ENCODE data around the gene CC2D2A. TPM values are rescaled to one million over a fixed set of nuclear protein-coding genes. Genes with fewer than 3 reads are reported as not detected.

Gene CC2D2A
- total RNA-seq, 1 experiment from 2014 or later, result 29.7 TPM

DNA sequence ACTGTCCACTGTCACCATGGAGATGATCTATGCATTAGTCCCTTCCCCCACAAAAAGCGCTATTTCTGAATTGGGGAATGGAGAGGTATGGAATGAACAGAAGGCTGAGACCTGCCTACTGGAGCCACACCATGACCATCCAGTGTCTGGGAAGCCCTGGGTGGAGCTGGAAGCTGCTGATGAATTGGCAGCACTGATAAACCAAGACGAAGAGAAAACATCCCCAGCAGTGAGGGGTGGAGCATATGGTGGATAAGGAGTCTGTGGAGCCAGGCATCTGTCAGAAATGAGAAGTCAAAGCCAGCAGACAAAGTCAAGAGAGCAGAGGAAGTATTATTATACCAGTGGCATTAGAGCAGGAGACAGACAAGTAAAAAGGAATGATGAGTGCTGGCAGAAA, 13.2 kb downstream of the CC2D2A start:
- intact Hi-C loops (cut with micrococcal nuclease; ENCODE audit: unreplicated experiment), result no loop called here
- ChIA-PET POLR2A (ENCODE audit: low non-redundant PET) (no interaction called here), CTCF (no interaction called here)
- H3K4me3 ChIP-seq (ENCODE audit: low read depth, low read length, poor library complexity, severe bottlenecking), result no peak overlapping the region
- no TSS peak for BruUV-seq (replicated peaks)
- peaks cover 6% of the 10 kb centered on the region for H3K36me3 ChIP-seq (ENCODE audit: insufficient read depth, low read length, poor library complexity, severe bottlenecking)
- no peak for DNase-seq (ENCODE audit: low spot score)
- H3K27me3 ChIP-seq (replicated peaks; ENCODE audit: insufficient read depth, low read depth, low read length, poor library complexity), result no peaks in the 10 kb centered on the region
- no peak for TF ChIP-seq EZH2 (IDR thresholded peaks at IDR 0.05; ENCODE audit: borderline replicate concordance, low read depth, low read length, poor library complexity, severe bottlenecking)
- TF ChIP-seq, protein P1, sequence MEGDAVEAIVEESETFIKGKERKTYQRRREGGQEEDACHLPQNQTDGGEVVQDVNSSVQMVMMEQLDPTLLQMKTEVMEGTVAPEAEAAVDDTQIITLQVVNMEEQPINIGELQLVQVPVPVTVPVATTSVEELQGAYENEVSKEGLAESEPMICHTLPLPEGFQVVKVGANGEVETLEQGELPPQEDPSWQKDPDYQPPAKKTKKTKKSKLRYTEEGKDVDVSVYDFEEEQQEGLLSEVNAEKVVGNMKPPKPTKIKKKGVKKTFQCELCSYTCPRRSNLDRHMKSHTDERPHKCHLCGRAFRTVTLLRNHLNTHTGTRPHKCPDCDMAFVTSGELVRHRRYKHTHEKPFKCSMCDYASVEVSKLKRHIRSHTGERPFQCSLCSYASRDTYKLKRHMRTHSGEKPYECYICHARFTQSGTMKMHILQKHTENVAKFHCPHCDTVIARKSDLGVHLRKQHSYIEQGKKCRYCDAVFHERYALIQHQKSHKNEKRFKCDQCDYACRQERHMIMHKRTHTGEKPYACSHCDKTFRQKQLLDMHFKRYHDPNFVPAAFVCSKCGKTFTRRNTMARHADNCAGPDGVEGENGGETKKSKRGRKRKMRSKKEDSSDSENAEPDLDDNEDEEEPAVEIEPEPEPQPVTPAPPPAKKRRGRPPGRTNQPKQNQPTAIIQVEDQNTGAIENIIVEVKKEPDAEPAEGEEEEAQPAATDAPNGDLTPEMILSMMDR (conservative IDR thresholded peaks at IDR 0.05; ENCODE audit: low read depth, low read length), result no peak
- H3K9me3 ChIP-seq (ENCODE audit: low read depth, low read length, poor library complexity, severe bottlenecking), result peaks cover 5% of the 10 kb centered on the region
- peaks cover 9% of the 10 kb centered on the region for H3K4me1 ChIP-seq (ENCODE audit: insufficient read depth, low read length, poor library complexity, severe bottlenecking)
- H3K27ac ChIP-seq (ENCODE audit: low read depth, low read length, poor library complexity, severe bottlenecking), result no peak overlapping the region

DNA sequence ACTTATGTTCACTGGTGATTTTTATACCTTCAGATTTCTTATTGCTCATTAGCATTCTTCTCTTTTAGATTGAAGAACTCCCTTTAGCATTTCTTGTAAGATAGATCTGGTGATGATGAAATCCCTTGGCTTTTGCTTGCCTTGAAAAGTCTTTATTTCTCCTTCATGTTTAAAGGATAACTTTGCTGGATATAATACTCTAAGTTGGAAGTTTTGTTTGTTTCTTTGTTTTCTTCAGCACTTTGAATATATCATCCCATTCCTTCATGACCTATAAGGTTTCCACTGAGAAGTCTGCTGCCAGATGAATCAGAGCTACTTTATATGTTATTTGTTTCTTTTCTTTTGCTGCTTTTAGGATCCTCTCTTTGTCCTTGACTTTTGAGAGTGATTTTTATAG, 18.5 kb downstream of the CC2D2A start:
- CTCF ChIA-PET, result no interaction called here
- H3K4me1 ChIP-seq (ENCODE audit: insufficient read depth, low read length, poor library complexity, severe bottlenecking), result no peaks in the 10 kb centered on the region
- H3K27ac ChIP-seq (ENCODE audit: low read depth, low read length, poor library complexity, severe bottlenecking), result no peak overlapping the region
- peaks cover 5% of the 10 kb centered on the region for H3K9me3 ChIP-seq (ENCODE audit: low read depth, low read length, poor library complexity, severe bottlenecking)
- no peak for DNase-seq (ENCODE audit: low spot score)
- POLR2A ChIA-PET (ENCODE audit: low non-redundant PET), result interaction anchor here (0.6 kb wide), 1 partner anchor 384 kb away, joined by 4 read pairs; no protein-coding TSS in a partner anchor
- intact Hi-C loops (cut with micrococcal nuclease; ENCODE audit: unreplicated experiment), result no loop called here
- H3K27me3 ChIP-seq (replicated peaks; ENCODE audit: insufficient read depth, low read depth, low read length, poor library complexity), result no peaks in the 10 kb centered on the region
- TF ChIP-seq, protein P1 (conservative IDR thresholded peaks at IDR 0.05; ENCODE audit: low read depth, low read length), result no peak
- TF ChIP-seq EZH2 (IDR thresholded peaks at IDR 0.05; ENCODE audit: borderline replicate concordance, low read depth, low read length, poor library complexity, severe bottlenecking), result no peak
- BruUV-seq (replicated peaks), result no TSS peak
- no peak overlapping the region for H3K4me3 ChIP-seq (ENCODE audit: low read depth, low read length, poor library complexity, severe bottlenecking)
- peaks cover 6% of the 10 kb centered on the region for H3K36me3 ChIP-seq (ENCODE audit: insufficient read depth, low read length, poor library complexity, severe bottlenecking)

DNA sequence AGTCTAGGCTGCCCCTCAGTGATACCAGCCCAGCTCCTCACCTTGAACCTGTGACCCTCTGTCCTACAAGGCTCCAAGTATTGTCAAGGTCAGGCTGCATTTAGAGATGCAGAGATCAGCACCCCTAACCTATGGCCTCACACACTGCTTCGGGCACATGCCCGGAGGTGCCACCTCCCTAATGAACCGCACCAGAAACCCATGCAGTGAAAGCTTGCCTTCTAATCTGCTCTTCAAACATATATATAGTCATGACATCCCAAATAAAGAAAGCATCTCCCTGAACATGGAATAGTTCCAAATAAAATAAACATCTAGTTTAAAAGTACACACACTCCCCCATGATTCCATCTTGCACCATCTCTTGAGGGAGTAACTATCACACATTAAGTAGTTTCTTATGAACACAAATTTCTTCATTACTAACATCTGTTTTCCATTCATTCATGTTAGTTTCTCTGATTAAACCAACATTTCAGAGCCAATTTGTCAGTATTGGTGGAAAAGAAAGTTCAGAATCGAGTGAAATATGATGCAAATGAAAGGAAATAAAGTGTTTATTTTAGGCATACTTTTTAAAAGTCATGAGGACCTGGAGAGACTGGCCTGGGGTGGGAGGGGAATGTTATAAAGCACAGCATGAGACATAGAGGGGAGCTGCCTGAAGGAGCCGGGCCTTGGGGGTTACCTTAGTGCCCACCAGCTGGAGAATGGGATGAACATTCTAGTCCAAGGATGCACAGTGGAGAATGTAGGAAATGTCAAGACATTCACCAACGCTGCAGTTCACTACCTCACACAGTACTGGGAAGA, 19.2 kb downstream of the CC2D2A start:
- Histone ChIP-seq H3K36me3 (ENCODE audit: insufficient read depth, low read length, poor library complexity, severe bottlenecking) (peaks cover 6% of the 10 kb centered on the region), H3K27me3 (replicated peaks; ENCODE audit: insufficient read depth, low read depth, low read length, poor library complexity) (no peaks in the 10 kb centered on the region), H3K9me3 (ENCODE audit: low read depth, low read length, poor library complexity, severe bottlenecking) (peaks cover 5% of the 10 kb centered on the region), H3K27ac (ENCODE audit: low read depth, low read length, poor library complexity, severe bottlenecking) (no peak overlapping the region), H3K4me3 (ENCODE audit: low read depth, low read length, poor library complexity, severe bottlenecking) (no peak overlapping the region), H3K4me1 (ENCODE audit: insufficient read depth, low read length, poor library complexity, severe bottlenecking) (no peaks in the 10 kb centered on the region)
- TF ChIP-seq, protein P1 (conservative IDR thresholded peaks at IDR 0.05; ENCODE audit: low read depth, low read length), result no peak
- ChIA-PET CTCF (no interaction called here), POLR2A (ENCODE audit: low non-redundant PET) (no interaction called here)
- intact Hi-C loops (cut with micrococcal nuclease; ENCODE audit: unreplicated experiment), result no loop called here
- no peak for DNase-seq (ENCODE audit: low spot score)
- BruUV-seq (replicated peaks), result no TSS peak
